ENCODE data around the gene LRRC8E.

DNA sequence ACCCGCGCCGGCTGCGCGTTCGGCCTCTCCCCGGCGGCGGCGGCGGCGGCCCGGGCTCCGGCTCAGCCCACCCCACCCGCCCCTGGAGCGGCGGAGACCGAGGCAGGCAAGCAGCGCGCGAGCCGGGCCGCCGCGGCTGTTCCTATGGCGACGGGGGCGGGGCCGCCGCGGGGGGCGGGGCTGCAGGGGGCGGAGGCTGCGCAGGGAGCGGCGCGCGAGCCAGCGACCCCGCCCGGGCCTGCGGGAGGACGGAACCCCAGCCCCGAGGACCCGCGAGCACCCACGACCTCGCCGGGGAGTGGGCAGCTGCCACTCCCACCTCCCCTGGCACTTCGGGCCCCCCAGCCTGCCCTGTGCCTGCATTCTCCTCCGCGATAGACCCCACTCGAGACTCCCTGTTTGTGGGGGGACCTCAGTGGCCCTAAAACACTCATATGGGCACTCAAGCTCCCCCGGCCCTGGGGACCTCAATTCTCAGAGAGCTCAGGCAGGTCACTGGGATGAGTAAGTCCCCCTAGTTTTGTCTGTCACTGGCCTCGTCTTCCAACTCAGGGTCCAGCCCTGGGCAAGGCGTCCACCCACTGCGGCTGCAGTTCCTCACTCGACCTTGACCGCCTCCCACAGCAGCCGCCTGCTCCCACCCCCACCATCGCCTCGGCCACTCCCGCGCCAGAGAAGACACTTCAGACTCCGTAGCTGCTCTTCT is 37.9 kb downstream of the LRRC8E start, which contains the start of gene CTXN1:
- TF ChIP-seq POLR2A (IDR thresholded peaks at IDR 0.05), result no peak
- TF ChIP-seq, protein P1, sequence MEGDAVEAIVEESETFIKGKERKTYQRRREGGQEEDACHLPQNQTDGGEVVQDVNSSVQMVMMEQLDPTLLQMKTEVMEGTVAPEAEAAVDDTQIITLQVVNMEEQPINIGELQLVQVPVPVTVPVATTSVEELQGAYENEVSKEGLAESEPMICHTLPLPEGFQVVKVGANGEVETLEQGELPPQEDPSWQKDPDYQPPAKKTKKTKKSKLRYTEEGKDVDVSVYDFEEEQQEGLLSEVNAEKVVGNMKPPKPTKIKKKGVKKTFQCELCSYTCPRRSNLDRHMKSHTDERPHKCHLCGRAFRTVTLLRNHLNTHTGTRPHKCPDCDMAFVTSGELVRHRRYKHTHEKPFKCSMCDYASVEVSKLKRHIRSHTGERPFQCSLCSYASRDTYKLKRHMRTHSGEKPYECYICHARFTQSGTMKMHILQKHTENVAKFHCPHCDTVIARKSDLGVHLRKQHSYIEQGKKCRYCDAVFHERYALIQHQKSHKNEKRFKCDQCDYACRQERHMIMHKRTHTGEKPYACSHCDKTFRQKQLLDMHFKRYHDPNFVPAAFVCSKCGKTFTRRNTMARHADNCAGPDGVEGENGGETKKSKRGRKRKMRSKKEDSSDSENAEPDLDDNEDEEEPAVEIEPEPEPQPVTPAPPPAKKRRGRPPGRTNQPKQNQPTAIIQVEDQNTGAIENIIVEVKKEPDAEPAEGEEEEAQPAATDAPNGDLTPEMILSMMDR (IDR thresholded peaks at IDR 0.05), result peak in 1 of 7 experiments; percentile 6

Data from body of pancreas (tissue), 4 donors.